AG10803 (cell line): ENCODE data around the gene ADAMTS6.

ENCODE experiments used
- DNase-seq: peaks from one replicate; pipeline ENCODE4 v3.0.0; 2010; ENCODE audit warnings: low read depth
- H3K4me3 ChIP-seq: 2 replicates; pipeline ENCODE4 v1.5.1; 2011; ENCODE audit warnings: mild to moderate bottlenecking, low read length, control low read depth
- TF ChIP-seq, protein P1 (sequence below): conservative IDR thresholded peaks from 2 replicates; pipeline ENCODE4 v1.5.1; 2011; ENCODE audit warnings: mild to moderate bottlenecking, low read length, control low read depth, inconsistent platforms

ADAMTS6 gene

GRCh38 chr5:65263321-65263720 lies 218.4 kb downstream of the ADAMTS6 start:
- H3K4me3 ChIP-seq: no peak overlapping the region
- TF ChIP-seq, protein P1, sequence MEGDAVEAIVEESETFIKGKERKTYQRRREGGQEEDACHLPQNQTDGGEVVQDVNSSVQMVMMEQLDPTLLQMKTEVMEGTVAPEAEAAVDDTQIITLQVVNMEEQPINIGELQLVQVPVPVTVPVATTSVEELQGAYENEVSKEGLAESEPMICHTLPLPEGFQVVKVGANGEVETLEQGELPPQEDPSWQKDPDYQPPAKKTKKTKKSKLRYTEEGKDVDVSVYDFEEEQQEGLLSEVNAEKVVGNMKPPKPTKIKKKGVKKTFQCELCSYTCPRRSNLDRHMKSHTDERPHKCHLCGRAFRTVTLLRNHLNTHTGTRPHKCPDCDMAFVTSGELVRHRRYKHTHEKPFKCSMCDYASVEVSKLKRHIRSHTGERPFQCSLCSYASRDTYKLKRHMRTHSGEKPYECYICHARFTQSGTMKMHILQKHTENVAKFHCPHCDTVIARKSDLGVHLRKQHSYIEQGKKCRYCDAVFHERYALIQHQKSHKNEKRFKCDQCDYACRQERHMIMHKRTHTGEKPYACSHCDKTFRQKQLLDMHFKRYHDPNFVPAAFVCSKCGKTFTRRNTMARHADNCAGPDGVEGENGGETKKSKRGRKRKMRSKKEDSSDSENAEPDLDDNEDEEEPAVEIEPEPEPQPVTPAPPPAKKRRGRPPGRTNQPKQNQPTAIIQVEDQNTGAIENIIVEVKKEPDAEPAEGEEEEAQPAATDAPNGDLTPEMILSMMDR: no peak
- peak; percentile 83 for DNase-seq

- TF ChIP-seq, protein P1: no peak
- H3K4me3 ChIP-seq: no peak overlapping the region
- DNase-seq: peak; percentile 94
These were observed 219.1 kb downstream of the ADAMTS6 start for GRCh38 chr5:65262649-65263059.

DNA sequence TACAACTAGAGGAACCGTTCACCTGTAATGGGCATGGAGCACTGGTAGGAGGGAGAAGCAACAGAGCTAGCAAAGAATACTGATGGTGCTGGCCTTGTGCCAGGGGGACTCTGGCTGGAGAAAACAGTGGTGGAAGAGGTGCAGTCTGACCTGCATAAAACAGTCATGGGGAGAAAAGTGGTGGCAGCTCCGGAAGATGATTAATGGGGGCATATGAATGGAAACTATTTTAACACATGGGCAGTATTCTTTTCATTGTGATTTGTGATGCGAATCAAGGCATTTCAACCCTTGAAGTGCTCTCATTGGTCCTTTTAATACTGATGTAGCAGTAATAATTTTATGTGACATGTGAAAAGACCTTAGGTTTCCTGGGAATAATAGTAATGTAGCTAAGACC lies 219.6 kb downstream of the ADAMTS6 start:
- TF ChIP-seq, protein P1: no peak
- DNase-seq: no peak
- H3K4me3 ChIP-seq: no peak overlapping the region

GRCh38 chr5:65261499-65261898 lies 220.2 kb downstream of the ADAMTS6 start:
- H3K4me3 ChIP-seq: no peak overlapping the region
- DNase-seq: no peak
- TF ChIP-seq, protein P1: no peak

DNA sequence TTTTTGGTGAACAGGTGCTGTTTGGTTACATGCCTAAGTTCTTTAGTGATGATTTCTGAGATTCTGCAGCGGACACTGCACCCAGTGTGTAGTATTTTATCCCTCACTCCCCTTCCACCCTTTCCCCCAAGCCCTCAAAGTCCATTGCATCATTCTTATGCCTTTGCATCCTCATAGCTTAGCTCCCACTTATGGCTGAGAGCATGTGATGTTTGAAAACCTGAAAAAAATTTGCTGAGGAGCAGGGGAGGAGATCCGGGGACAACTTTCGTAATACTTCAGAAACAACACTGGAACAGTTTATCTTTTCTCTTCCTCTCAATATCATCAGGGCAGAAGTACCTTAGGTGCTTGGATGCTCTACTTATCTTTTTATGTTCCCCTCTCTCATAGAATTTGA lies 226.4 kb downstream of the ADAMTS6 start:
- no peak overlapping the region for H3K4me3 ChIP-seq
- TF ChIP-seq, protein P1: no peak
- no peak for DNase-seq

- H3K4me3 ChIP-seq: no peak overlapping the region
- DNase-seq: no peak
- TF ChIP-seq, protein P1: no peak
These were observed 228.7 kb downstream of the ADAMTS6 start for GRCh38 chr5:65252977-65253376.

- no peak overlapping the region for H3K4me3 ChIP-seq
- no peak for DNase-seq
- TF ChIP-seq, protein P1: no peak
These were observed 232.8 kb downstream of the ADAMTS6 start for GRCh38 chr5:65248896-65249295.
